AG20443 (cell line): ENCODE measurements around the gene BCKDHB.

ENCODE experiments used
- DNase-seq: peaks from one replicate; pipeline ENCODE4 v3.0.0; 2012; ENCODE audit warnings: low spot score, mixed read lengths

The BCKDHB gene

GRCh38 chr6:80151635-80152034 is 45.2 kb downstream of the BCKDHB start:
- DNase-seq: no peak

- no peak for DNase-seq
Measured at GRCh38 chr6:80154160-80154559, 47.7 kb downstream of the BCKDHB start.

GRCh38 chr6:80156221-80156620 is 49.8 kb downstream of the BCKDHB start:
- DNase-seq: no peak

- no peak for DNase-seq
Measured at GRCh38 chr6:80158478-80158989, 52.1 kb downstream of the BCKDHB start.

GRCh38 chr6:80161434-80161833 is 55.0 kb downstream of the BCKDHB start:
- no peak for DNase-seq

- DNase-seq: peak; percentile 63
Measured at GRCh38 chr6:80163754-80164187, 57.3 kb downstream of the BCKDHB start.

- no peak for DNase-seq
Measured at GRCh38 chr6:80165143-80165542, 58.7 kb downstream of the BCKDHB start.

- DNase-seq: no peak
Measured at GRCh38 chr6:80165819-80166218, 59.3 kb downstream of the BCKDHB start.

GRCh38 chr6:80170433-80170832 is 64.0 kb downstream of the BCKDHB start:
- DNase-seq: no peak

GRCh38 chr6:80173411-80173810 is 66.9 kb downstream of the BCKDHB start:
- DNase-seq: no peak

GRCh38 chr6:80174900-80175572 is 68.6 kb downstream of the BCKDHB start:
- DNase-seq: peak; percentile 46

GRCh38 chr6:80179695-80180094 is 73.2 kb downstream of the BCKDHB start:
- DNase-seq: no peak

GRCh38 chr6:80181352-80182081 is 75.0 kb downstream of the BCKDHB start:
- no peak for DNase-seq

- DNase-seq: no peak
Measured at GRCh38 chr6:80182308-80182707, 75.8 kb downstream of the BCKDHB start.

- no peak for DNase-seq
Measured at GRCh38 chr6:80183019-80183795, 76.7 kb downstream of the BCKDHB start.

GRCh38 chr6:80185492-80185891 is 79.0 kb downstream of the BCKDHB start:
- no peak for DNase-seq

- DNase-seq: no peak
Measured at GRCh38 chr6:80186082-80186481, 79.6 kb downstream of the BCKDHB start.

- no peak for DNase-seq
Measured at GRCh38 chr6:80196906-80197305, 90.4 kb downstream of the BCKDHB start.

GRCh38 chr6:80197474-80197873 is 91.0 kb downstream of the BCKDHB start:
- DNase-seq: peak; percentile 51

GRCh38 chr6:80197986-80198385 is 91.5 kb downstream of the BCKDHB start:
- DNase-seq: no peak

- DNase-seq: no peak
Measured at GRCh38 chr6:80203283-80203682, 96.8 kb downstream of the BCKDHB start.

- no peak for DNase-seq
Measured at GRCh38 chr6:80205404-80205803, 98.9 kb downstream of the BCKDHB start.

- DNase-seq: no peak
Measured at GRCh38 chr6:80206758-80207157, 100.3 kb downstream of the BCKDHB start.
